HG03139 (cell line): ENCODE measurements around the gene RNF213.
"Not testable (repeated sequence)": the region's sequence is repeated elsewhere in the genome, so short reads cannot be mapped to it uniquely, and the experiment has no call there.

Source experiments
- ATAC-seq: cut with Tn5 transposase; IDR thresholded peaks from one replicate; pipeline ENCODE4 v1.9.1; 2021; ENCODE audit not compliant: unreplicated experiment

RNF213 gene

GRCh38 chr17:80316927-80317705 lies 56.5 kb downstream of the RNF213 start:
- no peak for ATAC-seq

GRCh38 chr17:80317706-80317980 lies 57.0 kb downstream of the RNF213 start:
- no peak for ATAC-seq

GRCh38 chr17:80318166-80318565 lies 57.5 kb downstream of the RNF213 start:
- ATAC-seq = no peak

- ATAC-seq = no peak
Measured at GRCh38 chr17:80319262-80319998, 58.8 kb downstream of the RNF213 start.

- no peak for ATAC-seq
Measured at GRCh38 chr17:80319999-80320344, 59.3 kb downstream of the RNF213 start.

- ATAC-seq = no peak
Measured at GRCh38 chr17:80320496-80320895, 59.8 kb downstream of the RNF213 start.

GRCh38 chr17:80322864-80323263 lies 62.2 kb downstream of the RNF213 start:
- ATAC-seq = no peak

GRCh38 chr17:80323982-80324381 lies 63.3 kb downstream of the RNF213 start:
- ATAC-seq = no peak

GRCh38 chr17:80327518-80327917 lies 66.9 kb downstream of the RNF213 start:
- ATAC-seq = no peak

- ATAC-seq = no peak
Measured at GRCh38 chr17:80328634-80329380, 68.2 kb downstream of the RNF213 start.

GRCh38 chr17:80329421-80329820 lies 68.8 kb downstream of the RNF213 start:
- not testable (repeated sequence) for ATAC-seq

- ATAC-seq = no peak
Measured at GRCh38 chr17:80330276-80330675, 69.6 kb downstream of the RNF213 start.

- ATAC-seq = not testable (repeated sequence)
Measured at GRCh38 chr17:80330938-80331337, 70.3 kb downstream of the RNF213 start.

- ATAC-seq = no peak
Measured at GRCh38 chr17:80331820-80332219, 71.2 kb downstream of the RNF213 start.

- no peak for ATAC-seq
Measured at GRCh38 chr17:80337195-80337895, 76.7 kb downstream of the RNF213 start.

GRCh38 chr17:80339118-80339517 lies 78.5 kb downstream of the RNF213 start:
- ATAC-seq = no peak

- ATAC-seq = no peak
Measured at GRCh38 chr17:80339731-80340456, 79.2 kb downstream of the RNF213 start.

- ATAC-seq = no peak
Measured at GRCh38 chr17:80345321-80345720, 84.7 kb downstream of the RNF213 start.

GRCh38 chr17:80345841-80346497 lies 85.3 kb downstream of the RNF213 start:
- ATAC-seq = no peak
